ENCODE data around the gene CD8A.

Gene CD8A

GRCh38 chr2:86781363-86781762 is 9.3 kb downstream of the CD8A start:
- no peak for DNase-seq

DNA sequence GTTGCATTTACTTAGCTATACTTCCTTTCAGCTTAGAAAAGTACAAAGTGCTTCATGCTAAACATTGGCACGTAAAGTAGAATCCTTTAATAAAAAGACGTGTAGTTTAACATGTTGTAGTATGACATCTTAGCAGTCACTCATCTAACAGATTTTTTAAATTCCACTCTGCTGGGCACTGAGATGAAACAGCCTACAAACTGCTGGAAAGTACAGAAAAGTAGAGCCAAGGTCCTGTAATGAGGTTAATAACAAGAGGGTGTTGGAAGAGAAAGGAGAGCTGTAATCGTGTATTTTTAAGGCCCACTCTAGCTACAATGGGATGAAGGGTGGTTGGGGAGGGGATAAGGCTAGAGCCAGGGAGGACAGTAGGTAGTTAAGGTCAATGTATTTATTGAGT is 10.7 kb downstream of the CD8A start:
- no peak for DNase-seq

DNA sequence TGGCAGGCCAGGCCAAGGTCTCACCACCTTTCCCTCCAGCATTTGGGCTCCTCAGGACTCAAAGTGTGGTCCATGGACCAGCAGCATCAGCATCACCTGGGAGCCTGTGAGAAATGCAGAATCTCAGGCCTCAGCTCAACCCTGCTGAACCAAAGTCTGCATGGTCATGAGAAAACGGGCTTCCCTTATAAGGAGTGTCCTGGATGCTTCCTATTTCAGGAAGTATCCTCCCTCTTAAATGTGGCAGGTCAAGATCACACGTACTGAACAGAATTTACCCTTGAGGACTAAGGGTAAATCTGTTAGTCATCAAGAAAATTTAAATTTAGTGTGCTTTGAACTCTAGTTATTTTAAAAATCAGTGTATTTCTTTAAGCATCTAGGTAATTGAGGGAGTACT is 11.8 kb downstream of the CD8A start:
- DNase-seq: no peak

DNA sequence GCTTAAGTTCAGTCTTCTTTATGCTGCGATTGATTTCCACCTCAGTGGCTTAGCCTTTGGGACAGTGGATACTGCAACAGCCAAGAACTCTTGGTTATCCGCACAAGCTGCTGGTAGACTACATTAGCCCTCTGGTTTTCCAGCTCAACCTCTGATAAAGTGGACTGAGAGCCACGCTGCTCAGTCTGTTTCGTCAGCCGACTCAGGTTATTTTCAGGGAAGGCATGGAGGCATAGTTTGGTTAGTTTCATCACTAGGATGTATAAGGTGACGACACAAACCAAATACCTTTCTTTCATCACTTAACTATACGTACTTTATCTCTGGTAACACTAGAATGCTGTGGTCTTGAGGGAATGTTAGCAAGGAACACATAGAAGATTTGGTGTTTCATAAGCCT is 14.2 kb downstream of the CD8A start:
- DNase-seq: no peak

- DNase-seq: no peak
Measured at GRCh38 chr2:86775338-86775737, 15.4 kb downstream of the CD8A start.

DNA sequence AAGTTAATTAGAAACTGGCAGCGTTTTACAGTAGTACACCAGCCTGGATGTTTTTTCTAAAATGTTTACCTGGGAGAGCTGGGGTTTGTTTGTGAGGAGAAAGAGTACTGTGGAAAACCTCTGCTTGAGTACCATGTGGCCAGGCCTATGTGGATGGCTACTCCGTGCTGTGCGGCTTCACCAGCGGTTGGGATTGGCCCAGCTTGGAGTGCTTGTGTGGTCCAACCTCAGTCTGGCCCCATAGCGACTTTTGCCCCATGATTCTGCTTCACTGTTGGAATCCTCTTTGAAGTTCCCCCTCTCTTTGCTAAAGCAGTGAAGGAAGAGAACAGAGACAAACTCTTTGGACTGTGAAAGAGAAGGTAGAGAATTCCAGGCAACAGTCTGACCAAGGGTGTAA is 15.9 kb downstream of the CD8A start:
- DNase-seq: no peak

- DNase-seq: no peak
Measured at GRCh38 chr2:86772611-86773010, 18.1 kb downstream of the CD8A start.

DNA sequence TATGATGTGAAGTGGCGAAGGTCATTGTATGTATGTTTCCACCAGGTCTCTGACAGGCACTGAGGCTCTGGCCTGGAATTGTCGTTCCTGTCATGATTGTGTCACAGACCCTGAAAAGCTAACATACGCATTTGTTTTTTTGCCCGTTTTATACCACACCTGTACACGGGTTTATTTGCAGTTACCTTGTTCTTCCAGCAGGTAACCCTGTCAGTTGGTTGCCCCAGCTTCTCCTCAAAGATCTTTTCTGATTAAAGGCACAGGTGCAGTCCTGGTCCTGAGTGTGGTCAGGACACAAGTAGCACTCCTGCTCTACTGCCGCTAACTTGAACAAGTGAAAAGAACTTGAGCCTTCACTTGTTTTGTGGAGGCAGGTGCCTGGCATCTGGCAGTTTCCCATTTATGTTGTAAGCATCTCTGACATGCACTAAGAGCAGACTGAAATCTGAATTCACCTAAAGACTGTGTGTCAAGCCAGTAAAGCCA is 19.9 kb downstream of the CD8A start:
- no peak for DNase-seq

DNA sequence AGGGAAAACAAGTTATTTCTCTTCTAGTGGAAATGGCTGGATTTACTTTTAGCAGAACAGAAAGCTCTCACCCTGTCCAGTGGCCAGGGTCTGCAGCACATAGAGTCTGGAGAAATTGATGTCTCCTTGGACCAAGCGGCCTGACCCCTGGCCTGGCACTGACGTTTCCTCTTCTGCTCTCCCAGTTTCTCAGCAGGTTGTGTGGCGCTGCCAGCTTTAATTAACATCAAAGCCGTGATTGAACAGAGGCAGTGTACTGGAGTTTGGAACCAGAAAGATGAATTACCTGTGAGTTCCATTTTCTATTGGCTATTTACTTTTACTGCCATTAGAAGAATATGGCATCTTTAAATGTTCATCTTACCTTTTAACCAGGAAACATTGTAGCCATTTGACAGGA is 20.9 kb downstream of the CD8A start:
- peak in 6 of 56 donors; percentile 6 to 49 (median 20) for DNase-seq

- no peak for DNase-seq
Measured at GRCh38 chr2:86768189-86768949, 22.3 kb downstream of the CD8A start.

- no peak for DNase-seq
Measured at GRCh38 chr2:86765310-86765695, 25.4 kb downstream of the CD8A start.

DNA sequence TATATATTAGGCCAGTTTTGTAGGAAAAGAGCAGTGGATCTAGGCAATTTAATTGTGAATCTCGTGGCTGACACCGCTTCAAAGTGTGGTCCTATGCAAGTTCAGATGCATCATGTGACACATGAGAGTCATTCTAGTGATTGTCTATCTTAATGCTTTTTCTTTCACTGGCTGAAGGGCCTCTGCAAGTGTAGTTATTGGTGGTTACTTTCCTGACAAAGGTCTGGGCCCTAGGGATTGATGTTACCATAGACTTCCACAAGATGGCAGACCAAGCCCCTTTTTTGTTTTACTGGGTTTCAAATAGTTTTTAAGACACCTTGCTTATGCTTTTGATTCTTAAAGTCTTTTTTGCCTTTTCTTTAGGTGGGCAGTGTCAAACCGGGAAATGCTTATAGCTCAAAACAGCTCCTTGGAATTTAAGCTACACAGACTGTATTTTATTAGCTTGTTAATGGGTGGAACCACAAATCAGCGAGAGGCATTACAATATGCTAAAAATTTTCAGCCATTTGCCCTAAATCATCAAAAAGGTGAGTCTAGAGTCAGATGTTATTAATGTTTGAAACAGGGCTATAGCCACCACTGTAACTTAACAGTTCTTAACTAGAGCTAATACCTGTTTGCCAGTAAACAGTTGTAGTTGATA is 25.9 kb downstream of the CD8A start:
- DNase-seq: peak in 4 of 56 donors; percentile 2 to 40 (median 17)

- DNase-seq: no peak
Measured at GRCh38 chr2:86760371-86760770, 30.3 kb downstream of the CD8A start.

DNA sequence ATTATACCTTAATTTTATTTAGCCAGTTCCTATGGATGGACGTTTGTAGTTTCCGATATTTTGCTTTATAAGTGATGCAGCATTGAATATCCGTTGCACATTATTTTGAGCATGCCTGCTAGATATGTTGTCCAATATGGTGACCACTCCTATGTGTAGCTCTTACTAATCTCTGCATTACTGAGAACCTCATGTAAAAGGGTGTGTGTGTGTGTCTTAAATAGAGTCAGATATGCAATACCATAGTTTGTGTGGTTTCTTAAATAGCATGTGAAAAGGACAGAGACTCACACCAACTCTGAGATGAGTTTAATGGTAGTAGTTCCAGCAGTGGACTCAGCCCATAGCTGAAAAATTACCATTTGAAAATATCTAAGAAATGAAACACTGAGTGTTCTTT is 32.3 kb downstream of the CD8A start:
- DNase-seq: no peak

- DNase-seq: peak in 1 of 56 donors; percentile 12
Measured at GRCh38 chr2:86753606-86754005, 37.1 kb downstream of the CD8A start.

GRCh38 chr2:86752934-86753333 is 37.8 kb downstream of the CD8A start:
- no peak for DNase-seq

DNA sequence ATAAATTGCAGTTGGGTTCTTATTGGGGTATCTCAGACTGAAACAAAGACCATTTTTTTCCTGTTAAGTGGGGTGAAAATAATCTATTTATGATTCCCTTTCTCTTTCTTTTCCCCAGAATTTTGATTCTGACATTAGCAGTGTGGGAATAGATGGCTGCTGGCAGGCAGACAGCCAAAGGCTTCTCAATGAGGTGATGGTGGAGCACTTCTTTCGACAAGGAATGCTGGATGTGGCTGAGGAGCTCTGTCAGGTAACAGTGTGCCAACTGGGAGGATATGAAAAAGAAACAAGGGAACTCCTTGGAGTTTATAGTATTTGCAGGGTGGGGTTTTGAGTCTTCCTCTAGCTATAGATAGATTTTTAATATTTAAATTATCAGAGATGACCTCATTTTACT is 38.9 kb downstream of the CD8A start:
- no peak for DNase-seq

- no peak for DNase-seq
Measured at GRCh38 chr2:86750240-86750839, 40.4 kb downstream of the CD8A start.

DNA sequence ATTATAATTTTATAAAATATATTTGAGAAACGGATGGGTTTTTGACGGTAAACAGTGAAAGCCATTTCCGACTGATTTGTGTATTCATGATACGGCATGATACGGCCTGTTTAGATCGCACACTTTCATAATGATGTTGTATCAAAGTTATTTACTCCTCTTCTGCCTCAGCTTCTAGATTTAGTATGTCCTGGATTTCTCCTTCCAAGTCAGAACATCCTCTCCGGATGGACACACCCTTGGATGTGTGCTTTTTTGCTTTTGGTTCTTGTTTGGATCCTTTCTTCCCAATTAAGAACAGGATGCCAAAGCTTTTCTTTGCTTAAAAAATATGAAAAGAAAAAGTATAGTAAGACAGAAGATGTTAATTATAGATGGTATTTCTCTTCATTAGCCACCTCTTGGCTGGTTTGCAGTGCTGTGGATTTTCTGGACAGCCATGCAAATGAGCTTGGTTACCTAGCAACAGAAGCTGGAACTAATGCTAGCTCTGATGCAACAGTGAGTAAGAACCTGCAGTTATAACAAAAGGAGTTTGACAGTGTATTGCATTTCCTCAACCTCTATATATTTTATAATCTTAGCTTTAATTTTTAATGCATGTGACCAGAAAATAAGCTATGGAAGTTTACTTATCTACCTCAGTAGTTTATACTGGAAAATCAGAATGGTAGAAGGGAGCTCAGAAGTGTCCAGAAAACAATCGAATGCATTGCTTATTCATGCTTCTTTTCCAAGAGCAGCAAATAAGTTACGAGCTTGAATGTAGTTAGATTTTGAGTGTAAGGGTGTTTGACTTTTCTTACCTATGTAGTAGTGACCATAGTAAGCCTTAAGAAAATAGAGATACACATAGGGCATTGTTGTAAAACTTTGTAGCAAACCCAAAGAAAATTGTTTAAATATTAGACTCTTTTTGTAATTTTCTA is 42.7 kb downstream of the CD8A start:
- DNase-seq: peak in 29 of 56 donors; percentile 1 to 62 (median 25)

- no peak for DNase-seq
Measured at GRCh38 chr2:86746939-86747338, 43.8 kb downstream of the CD8A start.

DNA sequence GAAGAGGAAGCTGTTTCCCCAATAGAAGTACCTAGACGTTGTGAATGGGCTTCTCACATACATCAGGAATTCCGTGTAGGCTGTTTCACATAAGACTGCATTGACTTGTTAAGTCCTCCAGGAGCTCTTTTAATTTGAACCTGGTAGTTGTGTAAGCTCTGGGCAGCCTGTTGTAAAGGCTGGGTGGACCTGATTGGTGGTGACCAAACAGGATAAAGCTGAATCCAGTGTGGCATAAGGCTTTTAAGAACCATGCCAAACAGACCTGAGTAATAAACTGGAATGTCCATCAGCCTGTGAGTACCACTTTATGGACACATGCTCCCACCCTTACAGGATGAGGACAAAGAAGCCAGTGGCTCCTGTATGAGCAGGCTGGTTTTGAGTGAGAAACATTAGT is 46.6 kb downstream of the CD8A start:
- DNase-seq: no peak
